Measurements from ENCODE around the gene FAM241A. TPM values are rescaled to one million over a fixed set of nuclear protein-coding genes. Genes with fewer than 3 reads are reported as not detected.
"Not testable (repeated sequence)": the region's sequence is repeated elsewhere in the genome, so short reads cannot be mapped to it uniquely, and the experiment has no call there.

Gene FAM241A
- total RNA-seq, 2 donors from 2014 or later = 2.0 to 2.6 TPM

DNA sequence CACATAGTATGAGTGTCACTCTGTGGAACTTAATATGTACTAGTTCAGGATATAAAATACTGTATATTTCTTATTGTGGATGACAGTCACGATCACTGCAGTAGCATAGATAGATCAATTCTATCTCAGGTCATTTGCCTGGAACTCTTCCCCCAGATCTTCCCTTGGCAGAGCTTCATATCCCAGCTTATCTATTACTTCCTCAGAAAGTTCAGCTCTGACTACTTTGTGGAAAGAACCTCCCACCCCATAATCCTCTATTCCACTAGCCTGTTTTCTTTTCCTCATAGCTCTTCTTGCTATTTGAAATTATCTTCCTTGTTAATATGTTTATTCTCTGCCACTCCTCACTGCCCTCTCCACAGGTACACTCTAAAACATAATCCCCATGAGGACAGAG, 10.9 kb downstream of the FAM241A start:
- TF ChIP-seq, protein P1, sequence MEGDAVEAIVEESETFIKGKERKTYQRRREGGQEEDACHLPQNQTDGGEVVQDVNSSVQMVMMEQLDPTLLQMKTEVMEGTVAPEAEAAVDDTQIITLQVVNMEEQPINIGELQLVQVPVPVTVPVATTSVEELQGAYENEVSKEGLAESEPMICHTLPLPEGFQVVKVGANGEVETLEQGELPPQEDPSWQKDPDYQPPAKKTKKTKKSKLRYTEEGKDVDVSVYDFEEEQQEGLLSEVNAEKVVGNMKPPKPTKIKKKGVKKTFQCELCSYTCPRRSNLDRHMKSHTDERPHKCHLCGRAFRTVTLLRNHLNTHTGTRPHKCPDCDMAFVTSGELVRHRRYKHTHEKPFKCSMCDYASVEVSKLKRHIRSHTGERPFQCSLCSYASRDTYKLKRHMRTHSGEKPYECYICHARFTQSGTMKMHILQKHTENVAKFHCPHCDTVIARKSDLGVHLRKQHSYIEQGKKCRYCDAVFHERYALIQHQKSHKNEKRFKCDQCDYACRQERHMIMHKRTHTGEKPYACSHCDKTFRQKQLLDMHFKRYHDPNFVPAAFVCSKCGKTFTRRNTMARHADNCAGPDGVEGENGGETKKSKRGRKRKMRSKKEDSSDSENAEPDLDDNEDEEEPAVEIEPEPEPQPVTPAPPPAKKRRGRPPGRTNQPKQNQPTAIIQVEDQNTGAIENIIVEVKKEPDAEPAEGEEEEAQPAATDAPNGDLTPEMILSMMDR (IDR thresholded peaks at IDR 0.05) = no peak
- TF ChIP-seq POLR2A (IDR thresholded peaks at IDR 0.05) = no peak
- Histone ChIP-seq H3K27me3 (no peaks in the 10 kb centered on the region), H3K9me3 (no peaks in the 10 kb centered on the region), H3K27ac (no peak overlapping the region), H3K4me1 (no peaks in the 10 kb centered on the region), H3K36me3 (replicated peaks in 1 of 2; ENCODE audit: insufficient read depth in 1 of 2, low read depth in 2 of 2) (no peaks in the 10 kb centered on the region), H3K4me3 (no peak overlapping the region)
- 60 to 89% methylated on average over 1 of the region's 1 CpG for WGBS, 2 donors
- ATAC-seq (no peak), DNase-seq (no peak)
- intact Hi-C loops (cut with DNase I) = no loop called here

- H3K4me1 ChIP-seq = no peaks in the 10 kb centered on the region
- DNase-seq (no peak), ATAC-seq (no peak)
- H3K9me3 ChIP-seq = no peaks in the 10 kb centered on the region
- intact Hi-C loops (cut with DNase I) = no loop called here
- no peaks in the 10 kb centered on the region for H3K36me3 ChIP-seq (replicated peaks in 1 of 2; ENCODE audit: insufficient read depth in 1 of 2, low read depth in 2 of 2)
- no peaks in the 10 kb centered on the region for H3K27me3 ChIP-seq
- no peak for TF ChIP-seq POLR2A (IDR thresholded peaks at IDR 0.05)
- TF ChIP-seq, protein P1 (IDR thresholded peaks at IDR 0.05) = no peak
- H3K27ac ChIP-seq = no peak overlapping the region
- no peak overlapping the region for H3K4me3 ChIP-seq
Observed at GRCh38 chr4:112156553-112156952, 11.3 kb downstream of the FAM241A start.

GRCh38 chr4:112163706-112164105, 18.5 kb downstream of the FAM241A start:
- H3K27ac ChIP-seq; H3K4me3 ChIP-seq; H3K36me3 ChIP-seq (replicated peaks in 1 of 2; ENCODE audit: insufficient read depth in 1 of 2, low read depth in 2 of 2); H3K27me3 ChIP-seq; DNase-seq; H3K9me3 ChIP-seq; intact Hi-C loops (cut with DNase I); ATAC-seq; H3K4me1 ChIP-seq: not testable (repeated sequence)
- 93 to 97% methylated on average over 3 of the region's 3 CpGs for WGBS, 2 donors

- Histone ChIP-seq H3K36me3 (replicated peaks in 1 of 2; ENCODE audit: insufficient read depth in 1 of 2, low read depth in 2 of 2) (no peaks in the 10 kb centered on the region), H3K4me3 (no peak overlapping the region), H3K9me3 (no peaks in the 10 kb centered on the region), H3K4me1 (no peaks in the 10 kb centered on the region), H3K27ac (no peak overlapping the region), H3K27me3 (no peaks in the 10 kb centered on the region)
- intact Hi-C loops (cut with DNase I) = no loop called here
- no peak for DNase-seq
- no peak for ATAC-seq
- no peak for TF ChIP-seq POLR2A (IDR thresholded peaks at IDR 0.05)
- TF ChIP-seq, protein P1 (IDR thresholded peaks at IDR 0.05) = no peak
Observed at GRCh38 chr4:112167794-112168193, 22.5 kb downstream of the FAM241A start.

DNA sequence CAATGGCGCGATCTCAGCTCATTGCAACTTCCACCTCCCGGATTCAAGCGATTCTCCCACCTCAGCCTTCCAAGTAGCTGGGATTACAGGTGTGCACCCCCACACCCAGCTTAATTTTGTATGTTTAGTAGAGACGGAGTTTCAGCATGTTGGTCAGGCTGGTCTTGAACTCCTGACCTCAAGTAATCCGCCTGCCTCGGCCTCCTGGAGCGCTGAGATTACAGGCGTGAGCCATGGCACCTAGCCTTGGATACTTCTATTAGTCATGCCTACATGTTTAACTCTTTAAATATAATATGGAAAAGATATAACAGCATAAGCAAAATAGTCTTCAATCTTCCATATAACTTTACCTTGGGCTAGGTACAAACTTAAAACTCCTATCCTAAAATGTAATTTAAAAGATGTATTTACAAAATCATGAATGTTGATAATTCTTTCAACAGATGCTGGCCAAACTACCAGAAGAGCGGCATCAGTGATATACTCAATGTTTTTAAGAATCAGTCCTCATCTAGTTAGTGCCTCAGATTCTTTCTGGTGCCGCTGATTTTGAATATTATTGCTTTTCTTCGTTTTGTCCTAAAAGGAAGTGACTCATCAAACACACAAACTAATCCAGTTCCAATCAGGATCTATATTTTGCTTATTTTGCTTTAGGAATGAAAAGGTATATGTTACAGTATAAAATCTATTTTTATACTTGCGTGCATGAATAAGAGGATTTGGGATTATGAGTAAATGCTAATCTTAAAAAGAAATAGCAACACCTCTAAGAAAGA, 23.7 kb downstream of the FAM241A start:
- H3K36me3 ChIP-seq (replicated peaks in 1 of 2; ENCODE audit: insufficient read depth in 1 of 2, low read depth in 2 of 2) = no peaks in the 10 kb centered on the region
- H3K4me3 ChIP-seq = no peak overlapping the region
- DNase-seq (no peak), ATAC-seq (no peak)
- intact Hi-C loops (cut with DNase I) = no loop called here
- no peak for TF ChIP-seq POLR2A (IDR thresholded peaks at IDR 0.05)
- TF ChIP-seq, protein P1 (IDR thresholded peaks at IDR 0.05) = no peak
- no peaks in the 10 kb centered on the region for H3K4me1 ChIP-seq
- H3K9me3 ChIP-seq = no peaks in the 10 kb centered on the region
- WGBS, 2 donors = 88 to 90% methylated on average over 13 of the region's 13 CpGs
- H3K27ac ChIP-seq = no peak overlapping the region
- no peaks in the 10 kb centered on the region for H3K27me3 ChIP-seq

Data from body of pancreas (tissue), 4 donors.